Measurements from ENCODE around the gene FAM98B.

GRCh38 chr15:38427380-38427779 lies 26.5 kb upstream of the FAM98B start:
- TF ChIP-seq POLR2A (IDR thresholded peaks at IDR 0.05) (no peak), CTCF (IDR thresholded peaks at IDR 0.05) (no peak)

Data from testis (tissue), 2 donors.